HG03342 (cell line): Measurements from ENCODE around the gene ZNF148.
"Not testable (repeated sequence)": the region's sequence is repeated elsewhere in the genome, so short reads cannot be mapped to it uniquely, and the experiment has no call there.

ENCODE experiments used
- ATAC-seq: cut with Tn5 transposase; IDR thresholded peaks from one replicate; pipeline ENCODE4 v1.9.1; 2021; ENCODE audit warnings: mild to moderate bottlenecking, moderate library complexity; ENCODE audit not compliant: unreplicated experiment

Gene ZNF148

DNA sequence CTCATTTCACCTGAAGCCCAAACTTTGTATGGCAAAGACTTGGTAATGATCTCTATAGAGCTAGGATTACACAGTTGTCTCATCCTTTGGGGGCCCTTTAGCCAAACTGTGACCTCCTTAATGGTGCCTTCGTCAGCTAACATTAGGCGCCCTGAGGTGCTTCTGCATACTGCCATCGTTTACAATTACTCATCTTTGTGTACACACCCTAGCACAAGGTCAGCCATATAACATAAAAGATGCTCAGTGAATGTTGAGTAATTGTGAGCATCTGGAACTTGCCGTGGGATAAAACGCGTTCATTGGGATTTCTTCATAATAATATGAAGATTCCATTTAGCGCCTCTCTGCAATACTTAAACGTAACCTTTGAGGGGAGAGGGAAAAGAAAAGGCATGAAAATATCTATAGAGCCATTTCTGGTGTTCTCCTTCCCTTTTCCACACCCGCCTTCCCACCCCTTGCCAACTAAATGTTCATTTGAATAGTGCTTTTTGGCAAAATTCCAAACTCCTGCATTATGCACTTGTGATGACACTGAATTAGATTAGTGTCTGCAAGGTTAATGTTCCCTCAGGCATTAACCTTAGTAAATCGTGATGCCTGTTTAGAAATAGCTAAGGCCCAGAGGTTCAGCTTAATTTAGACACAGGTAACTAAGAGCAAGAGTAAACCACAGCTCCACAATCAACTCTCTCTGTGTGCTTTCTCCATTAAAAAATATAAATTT lies 990 bp upstream of the ZNF148 start:
- ATAC-seq = no peak

DNA sequence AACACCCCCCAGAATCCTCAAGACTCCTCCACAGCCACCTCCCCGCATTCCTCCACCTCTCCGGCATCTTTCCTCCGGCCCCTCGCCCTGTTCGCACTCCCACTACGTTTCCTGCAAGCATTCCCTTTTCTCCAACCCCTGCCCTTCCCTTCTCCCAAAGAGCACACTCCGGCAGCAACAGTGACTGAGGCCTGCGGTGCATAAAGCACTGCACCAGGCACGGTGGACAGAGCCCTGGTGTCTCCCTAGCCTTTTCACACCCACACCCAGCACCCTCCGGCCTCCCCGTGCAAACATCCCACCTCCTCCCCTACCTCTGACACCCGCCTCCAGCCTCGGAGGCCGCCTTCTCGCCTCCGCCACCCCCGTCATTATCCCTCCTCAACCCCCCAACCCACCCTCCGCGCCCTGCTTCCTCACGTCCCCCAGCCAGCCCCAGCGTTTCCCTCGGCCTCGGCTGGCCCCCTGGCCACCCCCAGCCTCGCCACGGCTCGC lies 577 bp downstream of the ZNF148 start:
- peak; percentile 30 for ATAC-seq

DNA sequence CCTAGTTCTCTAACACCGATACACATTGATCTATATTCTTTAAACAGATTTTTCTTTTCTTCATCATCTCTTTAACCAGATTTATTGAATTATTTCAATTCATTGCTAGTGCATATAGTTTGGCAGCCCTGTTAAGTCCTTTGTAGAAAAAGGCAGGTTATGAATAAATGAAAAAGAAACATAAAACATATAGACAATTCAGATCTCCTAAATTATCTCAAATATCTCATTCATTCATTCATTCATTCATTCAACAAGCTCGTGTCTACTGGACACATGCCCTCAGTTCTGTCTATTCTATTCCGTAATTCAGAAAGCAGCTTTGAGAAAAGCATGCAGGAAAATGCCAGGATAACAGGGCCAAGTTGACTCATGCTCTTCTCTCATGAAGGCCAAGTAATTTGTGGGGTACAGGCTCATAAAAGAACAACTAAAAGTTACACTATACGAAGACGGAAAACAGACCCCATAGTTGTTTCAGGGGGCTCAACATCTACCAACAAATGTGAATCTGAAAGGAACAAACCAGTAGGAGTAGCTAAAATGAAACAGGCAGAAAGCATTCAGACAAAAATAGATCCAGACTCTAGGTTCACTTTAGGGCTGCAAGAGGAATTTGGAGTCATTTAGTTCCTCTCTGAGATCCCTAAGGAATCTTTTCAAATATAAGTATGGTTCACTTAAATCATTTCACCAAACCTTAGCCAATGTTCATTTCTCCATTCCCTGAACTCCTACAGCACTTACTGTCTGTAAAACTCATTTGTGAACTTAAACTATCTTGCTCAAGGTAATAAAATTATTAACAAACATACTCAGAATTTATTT lies 7.5 kb downstream of the ZNF148 start:
- ATAC-seq = no peak

DNA sequence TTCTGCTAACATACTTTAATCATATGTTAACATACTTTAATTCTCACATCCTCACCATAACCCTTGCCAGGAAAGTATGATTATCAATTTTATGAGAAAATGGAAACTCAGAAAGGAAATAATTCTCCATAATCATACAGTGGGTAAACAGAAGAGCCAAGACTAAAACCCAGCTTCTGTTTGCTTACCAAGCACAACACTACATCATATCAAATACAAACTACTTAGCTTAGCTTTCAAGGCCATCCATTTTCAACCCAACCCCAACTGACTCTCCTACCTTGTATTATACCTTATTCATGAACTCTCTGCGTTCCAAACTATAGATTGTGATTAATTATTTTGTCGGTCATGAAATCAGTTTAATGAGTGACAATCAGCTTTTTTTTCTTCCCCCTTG lies 9.0 kb downstream of the ZNF148 start:
- no peak for ATAC-seq

DNA sequence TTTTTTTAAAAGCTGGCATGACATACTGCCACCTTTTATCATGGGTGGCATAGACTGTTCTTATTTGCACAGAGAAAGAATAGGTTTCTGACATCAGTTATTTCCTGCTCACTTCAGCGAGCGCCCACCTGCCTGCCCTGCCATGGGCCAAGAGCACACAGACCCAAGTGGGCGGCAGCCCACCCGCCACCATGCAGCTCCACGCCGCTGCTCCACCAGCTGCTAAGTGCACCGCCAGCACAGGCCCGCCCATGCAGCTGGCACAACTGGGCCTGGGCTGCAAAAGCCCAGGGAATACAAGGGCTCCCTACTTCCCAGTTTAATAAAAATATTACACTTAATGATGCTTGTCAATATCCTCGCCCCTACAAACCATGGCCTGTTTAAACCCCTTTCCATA lies 15.4 kb downstream of the ZNF148 start:
- ATAC-seq = no peak

DNA sequence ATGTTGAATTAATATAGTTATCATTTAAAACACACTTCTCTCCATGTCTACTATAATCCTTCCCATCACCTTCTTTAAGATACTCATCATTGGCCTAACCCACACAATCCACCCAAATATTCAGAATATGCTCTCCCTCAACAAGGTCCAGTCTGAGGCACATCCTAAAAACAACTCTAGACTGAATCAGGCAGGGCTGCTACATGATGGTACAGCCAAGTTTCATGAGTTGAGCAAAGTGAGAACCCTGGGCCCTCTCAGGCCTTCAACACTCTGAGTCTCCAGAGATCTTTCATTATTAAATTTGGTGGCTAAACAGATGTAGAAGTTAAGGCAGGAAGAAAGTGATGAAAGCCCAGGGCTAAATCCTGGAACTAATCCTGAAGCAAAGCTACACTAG lies 16.2 kb downstream of the ZNF148 start:
- ATAC-seq = no peak

DNA sequence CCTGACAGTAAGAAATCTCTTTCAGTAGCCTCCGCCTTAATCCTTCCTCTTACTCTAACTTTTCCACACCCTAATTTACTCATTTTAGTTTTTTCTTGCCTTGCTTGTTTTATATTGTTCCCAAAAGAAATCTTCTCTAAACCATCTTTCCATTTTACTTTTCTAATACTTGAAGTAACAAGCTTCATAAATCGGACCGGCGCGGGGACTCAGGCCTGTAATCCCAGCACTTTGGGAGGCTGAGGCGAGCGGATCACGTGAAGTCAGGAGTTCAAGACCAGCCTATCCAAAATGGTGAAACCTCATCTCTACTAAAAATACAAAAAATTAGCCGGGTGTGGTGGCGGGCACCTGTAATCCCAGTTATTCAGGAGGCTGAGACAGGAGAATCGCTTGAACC lies 17.3 kb downstream of the ZNF148 start:
- no peak for ATAC-seq

DNA sequence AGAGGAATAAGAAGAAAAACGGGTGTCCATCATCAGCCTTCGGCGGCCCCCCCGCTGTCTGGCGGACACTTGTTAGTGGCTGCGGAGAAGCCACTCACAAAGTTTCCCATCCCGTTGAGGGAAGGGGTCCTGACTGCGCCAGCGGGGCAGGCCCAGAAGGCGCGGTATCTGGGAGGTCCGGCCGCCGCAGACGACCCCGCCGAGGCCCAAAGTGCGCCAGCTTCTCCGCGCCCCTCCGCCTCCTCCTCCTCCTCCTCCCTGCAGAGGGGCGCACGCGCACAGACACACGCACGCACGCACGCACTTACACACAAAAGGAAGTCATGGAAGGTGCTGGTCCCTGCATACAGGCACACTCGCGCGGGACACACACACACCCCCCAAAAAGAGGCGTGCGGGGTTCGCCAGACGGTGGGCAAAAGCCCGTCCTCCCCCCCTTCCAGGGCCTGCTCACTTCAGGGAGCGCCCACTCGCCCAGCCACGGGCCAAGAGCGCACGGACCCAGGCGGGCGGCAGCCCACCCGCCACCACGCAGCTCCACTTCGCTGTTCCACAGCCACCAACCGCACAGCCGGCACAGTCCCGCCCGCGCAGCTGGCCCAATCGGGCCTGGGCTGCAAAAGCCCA lies 18.0 kb downstream of the ZNF148 start:
- ATAC-seq = peak; percentile 54

DNA sequence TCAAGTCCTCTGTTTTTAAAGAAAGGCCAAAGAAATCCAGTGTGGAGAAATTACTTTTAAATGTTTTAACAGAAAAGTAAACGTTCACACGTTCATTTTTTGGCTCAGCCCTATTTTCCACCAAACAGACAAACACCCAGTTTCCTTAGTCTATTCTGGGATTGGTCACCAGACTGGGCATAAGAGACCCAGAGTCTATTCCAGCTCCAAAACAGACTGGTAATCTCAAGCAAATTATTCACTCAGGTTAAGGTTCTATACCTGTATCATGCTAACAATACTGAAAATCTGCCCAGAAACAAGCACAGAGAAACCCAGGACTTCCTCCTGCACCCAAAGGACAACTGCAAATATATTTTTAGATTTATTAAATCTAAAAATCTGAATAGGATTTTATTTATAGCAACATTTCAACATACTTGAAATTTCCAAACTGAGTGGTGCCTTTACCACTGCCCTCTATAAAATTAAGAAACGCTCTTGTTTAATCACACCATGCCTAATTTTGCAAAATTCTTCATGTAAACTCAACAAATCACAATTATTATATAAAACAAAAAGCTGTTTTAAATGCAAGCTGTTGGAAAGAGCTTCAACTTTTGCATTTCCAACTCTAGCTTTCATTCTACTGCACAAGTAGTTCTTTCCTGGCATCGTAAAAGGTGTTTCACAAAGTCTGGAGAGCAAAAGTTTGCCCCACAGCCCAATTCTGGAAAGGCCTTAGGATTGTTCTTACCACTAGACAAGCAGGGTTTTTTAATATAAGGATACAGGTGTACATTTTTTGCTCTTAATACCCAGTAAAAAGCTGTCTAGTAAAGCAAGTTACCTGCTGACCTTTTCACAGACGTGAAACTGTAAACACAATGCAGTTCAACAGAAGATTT lies 18.7 kb downstream of the ZNF148 start:
- peak; percentile 10 for ATAC-seq

DNA sequence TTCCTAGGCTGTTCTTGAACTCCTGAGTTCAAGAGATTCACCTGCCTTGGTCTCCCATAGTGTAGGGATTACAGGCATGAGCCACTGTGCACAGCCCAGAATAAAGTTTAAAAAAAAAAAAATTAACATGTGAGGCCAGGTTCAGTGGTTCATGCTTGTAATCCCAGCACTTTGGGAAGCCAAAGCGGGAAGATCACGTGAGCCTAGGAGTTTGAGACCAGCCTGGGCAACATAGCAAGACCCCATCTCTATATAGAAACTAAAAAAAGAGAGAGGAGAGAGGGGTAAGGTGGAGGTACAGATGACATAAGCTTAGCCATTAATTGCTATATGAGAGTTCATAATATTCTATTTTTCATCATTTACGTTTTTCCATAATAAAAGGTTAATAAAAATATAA lies 21.5 kb downstream of the ZNF148 start:
- no peak for ATAC-seq

DNA sequence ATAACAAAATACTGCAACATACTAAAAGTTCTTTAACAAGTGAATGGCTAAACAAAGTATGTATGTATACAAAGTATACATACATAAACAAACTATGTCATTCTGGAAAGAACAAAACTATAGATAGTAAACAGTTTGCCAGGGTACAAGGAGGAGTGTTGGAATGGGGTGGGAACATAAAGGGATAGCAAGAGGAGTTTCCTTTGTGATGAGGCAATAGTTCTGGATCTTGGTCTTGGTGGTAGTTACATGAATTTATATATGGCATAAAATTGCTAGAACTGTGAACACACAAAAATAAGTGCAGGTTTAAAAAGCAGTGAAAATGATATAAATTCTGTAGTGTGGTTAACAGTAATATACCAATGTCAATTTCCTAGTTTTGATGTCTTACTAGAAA lies 22.0 kb downstream of the ZNF148 start:
- ATAC-seq = no peak

GRCh38 chr3:125351814-125352456 lies 23.2 kb downstream of the ZNF148 start:
- ATAC-seq = no peak

DNA sequence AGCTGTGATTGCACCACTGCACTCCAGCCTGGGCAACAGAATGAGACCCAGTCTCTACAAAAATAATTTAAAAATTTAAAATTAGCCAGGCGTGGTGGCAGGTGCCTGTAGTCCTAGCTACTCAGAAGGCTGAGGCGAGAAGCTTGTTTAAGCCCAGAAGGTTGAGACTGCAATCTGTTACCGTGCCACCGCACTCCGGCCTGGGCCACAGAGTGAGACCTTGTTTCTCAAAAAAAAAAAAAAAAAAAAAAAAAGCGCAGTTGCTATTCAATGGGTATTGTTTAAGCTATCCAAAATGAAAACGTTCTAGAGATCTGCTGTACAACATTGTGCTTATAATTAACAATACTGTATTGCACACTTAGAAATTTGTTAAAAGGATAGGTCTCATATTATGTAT lies 24.0 kb downstream of the ZNF148 start:
- ATAC-seq = peak; percentile 43

DNA sequence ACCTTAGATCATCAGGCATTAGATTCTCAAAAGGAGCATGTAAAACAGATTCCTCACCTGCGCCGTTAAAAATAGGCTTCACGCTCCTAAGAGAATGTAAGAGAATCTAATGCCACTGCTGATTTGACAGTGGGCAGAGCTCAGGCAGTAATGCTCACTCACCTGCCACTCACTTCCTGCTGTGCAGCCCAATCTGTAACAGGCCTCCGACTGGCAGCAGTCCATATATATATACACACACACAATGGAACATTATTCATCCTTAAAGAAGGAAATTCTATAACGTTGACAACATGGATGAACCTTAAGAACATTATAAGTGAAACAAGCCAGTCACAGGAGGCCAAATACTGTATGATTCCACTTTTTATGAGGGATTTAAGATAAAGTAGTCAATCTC lies 24.5 kb downstream of the ZNF148 start:
- no peak for ATAC-seq

GRCh38 chr3:125349556-125350165 lies 25.5 kb downstream of the ZNF148 start:
- ATAC-seq = no peak

DNA sequence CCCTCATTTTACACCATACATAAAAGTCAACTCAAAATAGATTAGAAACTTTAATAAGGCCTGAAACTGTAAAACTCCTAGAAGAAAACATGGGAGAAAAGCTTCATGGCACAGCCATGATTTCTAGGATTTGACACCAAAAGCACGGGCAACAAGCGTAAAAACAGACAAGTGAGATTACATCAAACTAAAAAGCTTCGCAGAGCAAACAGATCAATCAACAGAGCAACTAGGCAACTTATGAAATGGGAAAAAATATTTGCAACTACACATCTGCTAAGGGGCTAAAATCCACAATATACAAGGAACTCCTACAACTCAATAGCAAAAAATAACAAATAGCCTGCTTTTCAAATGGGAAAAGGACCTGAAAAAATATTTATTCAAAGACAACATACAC lies 26.1 kb downstream of the ZNF148 start:
- ATAC-seq = no peak

DNA sequence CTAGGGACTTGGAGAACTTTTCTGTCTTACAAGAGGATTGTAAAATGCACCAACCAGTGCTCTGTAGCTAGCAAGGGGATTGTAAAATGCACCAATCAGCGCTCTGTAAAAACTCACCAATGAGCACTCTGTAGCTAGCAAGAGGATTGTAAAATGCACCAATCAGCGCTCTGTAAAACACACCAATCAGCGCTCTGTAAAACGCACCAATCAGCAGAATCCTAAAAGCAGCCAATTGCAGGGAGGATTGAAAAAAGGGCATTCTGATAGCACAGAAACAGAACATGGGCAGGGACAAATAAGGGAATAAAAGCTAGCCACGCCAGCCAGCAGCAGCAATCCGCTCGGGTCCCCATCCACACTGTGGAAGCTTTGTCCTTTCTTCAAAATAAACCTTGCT lies 31.8 kb downstream of the ZNF148 start:
- ATAC-seq = not testable (repeated sequence)

- ATAC-seq = no peak
Observed at GRCh38 chr3:125340121-125340520, 35.0 kb downstream of the ZNF148 start.

GRCh38 chr3:125337506-125337905 lies 37.6 kb downstream of the ZNF148 start:
- ATAC-seq = no peak
